ENCODE results near the gene ATG16L1. TPM values are rescaled to one million over a fixed set of nuclear protein-coding genes. Genes with fewer than 3 reads are reported as not detected.

ATG16L1 gene
- total and polyA plus RNA-seq, 11 donors: 7.0 to 26.7 (median 15.8) TPM

GRCh38 chr2:233297076-233297475 is 45.6 kb downstream of the ATG16L1 start:
- ATAC-seq (no peak), DNase-seq (no peak)
- Histone ChIP-seq H3K4me1 (no peaks in the 10 kb centered on the region), H3K4me3 (no peak overlapping the region), H3K9me3 (no peaks in the 10 kb centered on the region), H3K27ac (no peak overlapping the region), H3K27me3 (no peaks in the 10 kb centered on the region), H3K36me3 (peaks cover 0 to 43% (median 42%) of the 10 kb centered on the region in 9 donors)
- no peak for TF ChIP-seq POLR2A (IDR thresholded peaks at IDR 0.05)
- TF ChIP-seq CTCF (IDR thresholded peaks at IDR 0.05): no peak
- WGBS, 4 donors: 84 to 88% (median 85%) methylated on average over 7 of the region's 7 CpGs
- intact Hi-C loops (cut with DNase I): loop anchor here in 1 of 10 donors (10.0 kb wide), 1 partner anchor 148 kb away; no protein-coding TSS in a partner anchor

- Histone ChIP-seq H3K9me3 (no peaks in the 10 kb centered on the region), H3K36me3 (peaks cover 0 to 10% (median 9%) of the 10 kb centered on the region in 9 donors), H3K4me3 (no peak overlapping the region), H3K27ac (no peak overlapping the region), H3K4me1 (no peaks in the 10 kb centered on the region), H3K27me3 (no peaks in the 10 kb centered on the region)
- TF ChIP-seq POLR2A (IDR thresholded peaks at IDR 0.05) (no peak), CTCF (IDR thresholded peaks at IDR 0.05) (no peak)
- ATAC-seq: no peak
- no peak for DNase-seq
- intact Hi-C loops (cut with DNase I): no loop called here
- WGBS, 4 donors: 83 to 96% (median 93%) methylated on average over 4 of the region's 4 CpGs
Measured at GRCh38 chr2:233300401-233300800, 48.9 kb downstream of the ATG16L1 start.

GRCh38 chr2:233301248-233301647 is 49.8 kb downstream of the ATG16L1 start:
- H3K4me3 ChIP-seq: no peak overlapping the region
- no peaks in the 10 kb centered on the region for H3K4me1 ChIP-seq
- H3K27me3 ChIP-seq: no peaks in the 10 kb centered on the region
- intact Hi-C loops (cut with DNase I): no loop called here
- no peaks in the 10 kb centered on the region for H3K9me3 ChIP-seq
- WGBS, 4 donors: 78 to 86% (median 84%) methylated on average over 2 of the region's 2 CpGs
- TF ChIP-seq POLR2A (IDR thresholded peaks at IDR 0.05) (no peak), CTCF (IDR thresholded peaks at IDR 0.05) (no peak)
- DNase-seq (no peak), ATAC-seq (no peak)
- H3K27ac ChIP-seq: no peak overlapping the region
- peaks cover 0 to 1% (median under 1%) of the 10 kb centered on the region in 9 donors for H3K36me3 ChIP-seq

- no peak overlapping the region for H3K27ac ChIP-seq
- no peaks in the 10 kb centered on the region for H3K36me3 ChIP-seq
- no peak for DNase-seq
- H3K9me3 ChIP-seq: no peaks in the 10 kb centered on the region
- 56 to 66% (median 62%) methylated on average over 6 of the region's 6 CpGs for WGBS, 4 donors
- H3K4me1 ChIP-seq: no peaks in the 10 kb centered on the region
- no peak for ATAC-seq
- H3K27me3 ChIP-seq: no peaks in the 10 kb centered on the region
- TF ChIP-seq CTCF (IDR thresholded peaks at IDR 0.05): no peak
- no peak for TF ChIP-seq POLR2A (IDR thresholded peaks at IDR 0.05)
- intact Hi-C loops (cut with DNase I): no loop called here
- no peak overlapping the region for H3K4me3 ChIP-seq
Measured at GRCh38 chr2:233301811-233302210, 50.3 kb downstream of the ATG16L1 start.

Measured in heart left ventricle (tissue), 16 donors.